ENCODE results near the gene PLET1. TPM values are rescaled to one million over a fixed set of nuclear protein-coding genes. Genes with fewer than 3 reads are reported as not detected.

The PLET1 gene
- total and polyA plus RNA-seq, 3 experiments from 2014 or later: not detected

GRCh38 chr11:112271242-112271641 lies 10.6 kb upstream of the PLET1 start:
- no peaks in the 10 kb centered on the region for H3K9me3 Mint-ChIP-seq
- no peaks in the 10 kb centered on the region for H3K4me1 Mint-ChIP-seq
- no peak overlapping the region for H3K27ac ChIP-seq (ENCODE audit: low read depth, low read length)
- no peak for DNase-seq
- no peaks in the 10 kb centered on the region for H3K27me3 ChIP-seq (ENCODE audit: insufficient read depth, low read length, poor library complexity, severe bottlenecking)
- H3K36me3 Mint-ChIP-seq: peaks cover 0 to 6% (median 4%) of the 10 kb centered on the region in 3 donors
- H3K27me3 Mint-ChIP-seq: peaks cover 0 to under 1% of the 10 kb centered on the region in 2 donors
- ChIA-PET POLR2A (no interaction called here), CTCF (interaction anchor here (0.8 to 1.5 kb wide), 2 partner anchors 9 to 45 kb away, joined by 3 to 12 read pairs; partner anchors contain the start of gene PTS)
- no peak overlapping the region for H3K27ac Mint-ChIP-seq
- no peak overlapping the region for H3K4me3 ChIP-seq (ENCODE audit: low read length)
- no peak overlapping the region for H3K4me3 Mint-ChIP-seq
- no peaks in the 10 kb centered on the region for H3K4me1 ChIP-seq (ENCODE audit: insufficient read depth, low read length)
- no peaks in the 10 kb centered on the region for H3K9me3 ChIP-seq (ENCODE audit: low read length)
- H3K36me3 ChIP-seq (ENCODE audit: insufficient read depth, low read length): no peaks in the 10 kb centered on the region

GRCh38 chr11:112270551-112271180 lies 10.0 kb upstream of the PLET1 start:
- Histone ChIP-seq H3K27ac (ENCODE audit: low read depth, low read length) (no peak overlapping the region), H3K36me3 (ENCODE audit: insufficient read depth, low read length) (no peaks in the 10 kb centered on the region), H3K4me3 (ENCODE audit: low read length) (no peak overlapping the region), H3K27me3 (ENCODE audit: insufficient read depth, low read length, poor library complexity, severe bottlenecking) (no peaks in the 10 kb centered on the region), H3K9me3 (ENCODE audit: low read length) (no peaks in the 10 kb centered on the region), H3K4me1 (ENCODE audit: insufficient read depth, low read length) (no peaks in the 10 kb centered on the region)
- no peaks in the 10 kb centered on the region for H3K9me3 Mint-ChIP-seq
- ChIA-PET CTCF (interaction anchor here (0.8 to 1.5 kb wide), 2 partner anchors 10 to 44 kb away, joined by 3 to 12 read pairs; partner anchors contain the start of gene PTS), POLR2A (no interaction called here)
- no peaks in the 10 kb centered on the region for H3K27me3 Mint-ChIP-seq
- H3K36me3 Mint-ChIP-seq: peaks cover 0 to 6% (median 2%) of the 10 kb centered on the region in 3 donors
- DNase-seq: no peak
- H3K4me1 Mint-ChIP-seq: no peaks in the 10 kb centered on the region
- H3K27ac Mint-ChIP-seq: peak overlapping the region in 1 of 8 donors; percentile 8
- peak overlapping the region in 1 of 7 donors; percentile 44 for H3K4me3 Mint-ChIP-seq

GRCh38 chr11:112269139-112269538 lies 8.5 kb upstream of the PLET1 start:
- Histone ChIP-seq H3K4me1 (ENCODE audit: insufficient read depth, low read length) (no peaks in the 10 kb centered on the region), H3K27ac (ENCODE audit: low read depth, low read length) (no peak overlapping the region), H3K27me3 (ENCODE audit: insufficient read depth, low read length, poor library complexity, severe bottlenecking) (no peaks in the 10 kb centered on the region), H3K36me3 (ENCODE audit: insufficient read depth, low read length) (no peaks in the 10 kb centered on the region), H3K4me3 (ENCODE audit: low read length) (no peak overlapping the region), H3K9me3 (ENCODE audit: low read length) (no peaks in the 10 kb centered on the region)
- no peaks in the 10 kb centered on the region for H3K9me3 Mint-ChIP-seq
- H3K27me3 Mint-ChIP-seq: no peaks in the 10 kb centered on the region
- ChIA-PET POLR2A (no interaction called here), CTCF (interaction anchor here (2.0 kb wide), 1 partner anchor 11 kb away, joined by 15 read pairs; no protein-coding TSS in a partner anchor)
- no peak overlapping the region for H3K4me3 Mint-ChIP-seq
- peak overlapping the region in 1 of 8 donors; percentile 5 for H3K27ac Mint-ChIP-seq
- peaks cover 0 to 6% (median 2%) of the 10 kb centered on the region in 3 donors for H3K36me3 Mint-ChIP-seq
- no peak for DNase-seq
- H3K4me1 Mint-ChIP-seq: no peaks in the 10 kb centered on the region

GRCh38 chr11:112268406-112268805 lies 7.7 kb upstream of the PLET1 start:
- Histone ChIP-seq H3K27me3 (ENCODE audit: insufficient read depth, low read length, poor library complexity, severe bottlenecking) (no peaks in the 10 kb centered on the region), H3K9me3 (ENCODE audit: low read length) (no peaks in the 10 kb centered on the region), H3K4me1 (ENCODE audit: insufficient read depth, low read length) (no peaks in the 10 kb centered on the region), H3K36me3 (ENCODE audit: insufficient read depth, low read length) (no peaks in the 10 kb centered on the region), H3K27ac (ENCODE audit: low read depth, low read length) (no peak overlapping the region), H3K4me3 (ENCODE audit: low read length) (no peak overlapping the region)
- DNase-seq: no peak
- Mint-ChIP-seq H3K4me1 (no peaks in the 10 kb centered on the region), H3K36me3 (peaks cover 0 to 6% (median 2%) of the 10 kb centered on the region in 3 donors), H3K27ac (no peak overlapping the region), H3K9me3 (no peaks in the 10 kb centered on the region), H3K27me3 (no peaks in the 10 kb centered on the region), H3K4me3 (no peak overlapping the region)
- ChIA-PET CTCF (interaction anchor here (2.0 kb wide), 1 partner anchor 12 kb away, joined by 15 read pairs; no protein-coding TSS in a partner anchor), POLR2A (no interaction called here)

- Mint-ChIP-seq H3K27me3 (no peaks in the 10 kb centered on the region), H3K4me3 (no peak overlapping the region), H3K4me1 (no peaks in the 10 kb centered on the region), H3K9me3 (no peaks in the 10 kb centered on the region), H3K27ac (no peak overlapping the region), H3K36me3 (peaks cover 0 to 6% (median 2%) of the 10 kb centered on the region in 3 donors)
- H3K4me3 ChIP-seq (ENCODE audit: low read length): no peak overlapping the region
- no peaks in the 10 kb centered on the region for H3K36me3 ChIP-seq (ENCODE audit: insufficient read depth, low read length)
- DNase-seq: no peak
- no peak overlapping the region for H3K27ac ChIP-seq (ENCODE audit: low read depth, low read length)
- ChIA-PET CTCF (interaction anchor here (1.6 to 2.1 kb wide), 2 partner anchors 13 to 48 kb away, joined by 5 to 6 read pairs; no protein-coding TSS in a partner anchor), POLR2A (no interaction called here)
- no peaks in the 10 kb centered on the region for H3K27me3 ChIP-seq (ENCODE audit: insufficient read depth, low read length, poor library complexity, severe bottlenecking)
- H3K4me1 ChIP-seq (ENCODE audit: insufficient read depth, low read length): no peaks in the 10 kb centered on the region
- no peaks in the 10 kb centered on the region for H3K9me3 ChIP-seq (ENCODE audit: low read length)
Measured at GRCh38 chr11:112267188-112267591, 6.5 kb upstream of the PLET1 start.

GRCh38 chr11:112266410-112266778 lies 5.7 kb upstream of the PLET1 start:
- Mint-ChIP-seq H3K4me1 (no peaks in the 10 kb centered on the region), H3K9me3 (no peaks in the 10 kb centered on the region), H3K36me3 (peaks cover 0 to 6% (median 1%) of the 10 kb centered on the region in 3 donors), H3K27ac (no peak overlapping the region), H3K4me3 (no peak overlapping the region), H3K27me3 (no peaks in the 10 kb centered on the region)
- no peak for DNase-seq
- ChIA-PET CTCF (interaction anchor here (1.6 to 2.1 kb wide), 2 partner anchors 14 to 47 kb away, joined by 5 to 6 read pairs; no protein-coding TSS in a partner anchor), POLR2A (no interaction called here)
- H3K9me3 ChIP-seq (ENCODE audit: low read length): no peaks in the 10 kb centered on the region
- no peak overlapping the region for H3K27ac ChIP-seq (ENCODE audit: low read depth, low read length)
- H3K4me1 ChIP-seq (ENCODE audit: insufficient read depth, low read length): no peaks in the 10 kb centered on the region
- H3K4me3 ChIP-seq (ENCODE audit: low read length): no peak overlapping the region
- H3K27me3 ChIP-seq (ENCODE audit: insufficient read depth, low read length, poor library complexity, severe bottlenecking): no peaks in the 10 kb centered on the region
- H3K36me3 ChIP-seq (ENCODE audit: insufficient read depth, low read length): no peaks in the 10 kb centered on the region

GRCh38 chr11:112265659-112266409 lies 5.2 kb upstream of the PLET1 start:
- Mint-ChIP-seq H3K4me1 (no peaks in the 10 kb centered on the region), H3K27ac (no peak overlapping the region), H3K27me3 (no peaks in the 10 kb centered on the region), H3K9me3 (no peaks in the 10 kb centered on the region), H3K36me3 (peaks cover 0 to 6% (median 2%) of the 10 kb centered on the region in 3 donors), H3K4me3 (no peak overlapping the region)
- Histone ChIP-seq H3K36me3 (ENCODE audit: insufficient read depth, low read length) (no peaks in the 10 kb centered on the region), H3K27ac (ENCODE audit: low read depth, low read length) (no peak overlapping the region), H3K27me3 (ENCODE audit: insufficient read depth, low read length, poor library complexity, severe bottlenecking) (no peaks in the 10 kb centered on the region), H3K4me1 (ENCODE audit: insufficient read depth, low read length) (no peaks in the 10 kb centered on the region), H3K4me3 (ENCODE audit: low read length) (no peak overlapping the region), H3K9me3 (ENCODE audit: low read length) (no peaks in the 10 kb centered on the region)
- POLR2A ChIA-PET: no interaction called here
- no peak for DNase-seq
- CTCF ChIA-PET: interaction anchor here (1.6 to 2.1 kb wide), 3 partner anchors 15 to 46 kb away, joined by 3 to 6 read pairs (median 5); no protein-coding TSS in a partner anchor

GRCh38 chr11:112255067-112255720 lies 5.5 kb downstream of the PLET1 start:
- H3K27me3 ChIP-seq (ENCODE audit: insufficient read depth, low read length, poor library complexity, severe bottlenecking): no peaks in the 10 kb centered on the region
- ChIA-PET POLR2A (no interaction called here), CTCF (no interaction called here)
- no peak overlapping the region for H3K27ac ChIP-seq (ENCODE audit: low read depth, low read length)
- H3K36me3 Mint-ChIP-seq: peaks cover 0 to 6% (median 3%) of the 10 kb centered on the region in 3 donors
- H3K9me3 ChIP-seq (ENCODE audit: low read length): no peaks in the 10 kb centered on the region
- no peaks in the 10 kb centered on the region for H3K36me3 ChIP-seq (ENCODE audit: insufficient read depth, low read length)
- DNase-seq: no peak
- H3K27me3 Mint-ChIP-seq: no peaks in the 10 kb centered on the region
- H3K27ac Mint-ChIP-seq: no peak overlapping the region
- H3K4me1 ChIP-seq (ENCODE audit: insufficient read depth, low read length): no peaks in the 10 kb centered on the region
- no peaks in the 10 kb centered on the region for H3K4me1 Mint-ChIP-seq
- no peak overlapping the region for H3K4me3 Mint-ChIP-seq
- H3K9me3 Mint-ChIP-seq: no peaks in the 10 kb centered on the region
- H3K4me3 ChIP-seq (ENCODE audit: low read length): no peak overlapping the region

Data from CD8-positive, alpha-beta memory T cell (primary cell).